ENCODE results near the gene RNF121. TPM values are rescaled to one million over a fixed set of nuclear protein-coding genes. Genes with fewer than 3 reads are reported as not detected.
A peak's percentile ranks its signal among the peaks of the same experiment; 100 is the strongest.

Gene RNF121
- total RNA-seq, 1 donor from 2014 or later = 21.1 TPM

GRCh38 chr11:72045849-72046248 is 117.0 kb downstream of the RNF121 start:
- intact Hi-C loops (cut with DNase I) = no loop called here
- peaks cover 17% of the 10 kb centered on the region for H3K4me1 ChIP-seq
- TF ChIP-seq POLR2A (IDR thresholded peaks at IDR 0.05) = no peak
- peak in 1 of 2 donors; percentile 23 for TF ChIP-seq POLR2AphosphoS5 (IDR thresholded peaks at IDR 0.05; ENCODE audit: insufficient read depth in 1 of 2, low read depth in 1 of 2)
- TF ChIP-seq, protein P1, sequence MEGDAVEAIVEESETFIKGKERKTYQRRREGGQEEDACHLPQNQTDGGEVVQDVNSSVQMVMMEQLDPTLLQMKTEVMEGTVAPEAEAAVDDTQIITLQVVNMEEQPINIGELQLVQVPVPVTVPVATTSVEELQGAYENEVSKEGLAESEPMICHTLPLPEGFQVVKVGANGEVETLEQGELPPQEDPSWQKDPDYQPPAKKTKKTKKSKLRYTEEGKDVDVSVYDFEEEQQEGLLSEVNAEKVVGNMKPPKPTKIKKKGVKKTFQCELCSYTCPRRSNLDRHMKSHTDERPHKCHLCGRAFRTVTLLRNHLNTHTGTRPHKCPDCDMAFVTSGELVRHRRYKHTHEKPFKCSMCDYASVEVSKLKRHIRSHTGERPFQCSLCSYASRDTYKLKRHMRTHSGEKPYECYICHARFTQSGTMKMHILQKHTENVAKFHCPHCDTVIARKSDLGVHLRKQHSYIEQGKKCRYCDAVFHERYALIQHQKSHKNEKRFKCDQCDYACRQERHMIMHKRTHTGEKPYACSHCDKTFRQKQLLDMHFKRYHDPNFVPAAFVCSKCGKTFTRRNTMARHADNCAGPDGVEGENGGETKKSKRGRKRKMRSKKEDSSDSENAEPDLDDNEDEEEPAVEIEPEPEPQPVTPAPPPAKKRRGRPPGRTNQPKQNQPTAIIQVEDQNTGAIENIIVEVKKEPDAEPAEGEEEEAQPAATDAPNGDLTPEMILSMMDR (IDR thresholded peaks at IDR 0.05) = no peak

More at GRCh38 chr11:72045849-72046248, 117.0 kb downstream of the RNF121 start:
- no peaks in the 10 kb centered on the region for H3K27me3 ChIP-seq
- H3K4me3 ChIP-seq = no peak overlapping the region
- DNase-seq (ENCODE audit: extremely low spot score in 2 of 2) = no peak
- peak overlapping the region; percentile 43 for H3K27ac ChIP-seq
- H3K9me3 ChIP-seq = no peaks in the 10 kb centered on the region
- no peaks in the 10 kb centered on the region for H3K36me3 ChIP-seq

Other genes starting within 250 kb of the RNF121 start
- not detected for gene DEFB108B, start 95.8 kb upstream of the RNF121 start, total RNA-seq
- not detected for gene DEFB131B, start 50.6 kb upstream of the RNF121 start, total RNA-seq
- 1.7 TPM for gene XNDC1N, start 452 bp upstream of the RNF121 start, total RNA-seq
- 2.7 TPM for gene IL18BP, start 69.9 kb downstream of the RNF121 start, total RNA-seq
- gene NUMA1, start 151.5 kb downstream of the RNF121 start, total RNA-seq = 314 TPM
- 5.6 TPM for gene LRRC51, start 151.8 kb downstream of the RNF121 start, total RNA-seq
- 87.4 TPM for gene LAMTOR1, start 174.3 kb downstream of the RNF121 start, total RNA-seq
- not detected for gene TOMT, start 176.9 kb downstream of the RNF121 start, total RNA-seq
- gene ANAPC15, start 183.6 kb downstream of the RNF121 start, total RNA-seq = 19.9 TPM
- not detected for gene FOLR3, start 206.7 kb downstream of the RNF121 start, total RNA-seq

Measured in vagina (tissue), 2 donors.